Head of caudate nucleus (tissue), 42 donors: ENCODE measurements around the gene DCAF11.

Source experiments
- DNase-seq, 42 donors: peaks; one replicate each; pipeline versions ENCODE4 v3.0.0 to v3.0.0-alpha.2; 2020 to 2021; ENCODE audit warnings: mixed read lengths in 7 of 42
- intact Hi-C: fragments of 100-400 bp; cut with DNase I; formaldehyde crosslinking; loops from one replicate; pipeline ENCODE4 v1.15.0; 2022

DCAF11 gene

GRCh38 chr14:24147761-24148428 is 33.3 kb downstream of the DCAF11 start:
- intact Hi-C loops: no loop called here
- peak in 1 of 42 donors; percentile 32 for DNase-seq

GRCh38 chr14:24149302-24149969 is 34.9 kb downstream of the DCAF11 start:
- DNase-seq: no peak
- intact Hi-C loops: no loop called here

- no peak for DNase-seq
- intact Hi-C loops: no loop called here
These were observed 35.5 kb downstream of the DCAF11 start for GRCh38 chr14:24150061-24150460.

- intact Hi-C loops: no loop called here
- no peak for DNase-seq
These were observed 36.0 kb downstream of the DCAF11 start for GRCh38 chr14:24150567-24150966.

- intact Hi-C loops: no loop called here
- no peak for DNase-seq
These were observed 36.4 kb downstream of the DCAF11 start for GRCh38 chr14:24150993-24151392.

GRCh38 chr14:24151404-24152080 is 37.0 kb downstream of the DCAF11 start:
- intact Hi-C loops: no loop called here
- DNase-seq: no peak

- intact Hi-C loops: no loop called here
- DNase-seq: no peak
These were observed 40.5 kb downstream of the DCAF11 start for GRCh38 chr14:24155100-24155499.

GRCh38 chr14:24156840-24157239 is 42.3 kb downstream of the DCAF11 start:
- intact Hi-C loops: no loop called here
- DNase-seq: no peak

- intact Hi-C loops: no loop called here
These were observed 42.8 kb downstream of the DCAF11 start for GRCh38 chr14:24157331-24157730.

GRCh38 chr14:24159777-24160498 is 45.4 kb downstream of the DCAF11 start:
- intact Hi-C loops: no loop called here
- no peak for DNase-seq

More at GRCh38 chr14:24157331-24157730, 42.8 kb downstream of the DCAF11 start:
- DNase-seq: no peak

- intact Hi-C loops: no loop called here
- DNase-seq: no peak
These were observed 45.9 kb downstream of the DCAF11 start for GRCh38 chr14:24160499-24160849.

- intact Hi-C loops: no loop called here
- peak; percentile 89 to 100 (median 97) for DNase-seq
These were observed 46.5 kb downstream of the DCAF11 start, which contains the start of gene IRF9 for GRCh38 chr14:24160850-24161804. Gene IRF9, plus strand, starts transcription at chr14:24161265. Its CDS starts 880 bp downstream, at chr14:24162145.

GRCh38 chr14:24162093-24162492 is 47.5 kb downstream of the DCAF11 start:
- intact Hi-C loops: no loop called here
- DNase-seq: peak in 2 of 42 donors; percentile 26 to 55

- intact Hi-C loops: no loop called here
- no peak for DNase-seq
These were observed 50.0 kb downstream of the DCAF11 start for GRCh38 chr14:24164518-24164991.

GRCh38 chr14:24165785-24166184 is 51.2 kb downstream of the DCAF11 start:
- no peak for DNase-seq
- intact Hi-C loops: no loop called here

GRCh38 chr14:24167469-24168114 is 53.0 kb downstream of the DCAF11 start:
- no peak for DNase-seq
- intact Hi-C loops: no loop called here

- DNase-seq: peak; percentile 87 to 99 (median 96)
- intact Hi-C loops: no loop called here
These were observed 57.1 kb downstream of the DCAF11 start, which contains the start of gene REC8 for GRCh38 chr14:24171422-24172260. Gene REC8, plus strand, starts transcription at chr14:24172080. Its CDS starts 473 bp downstream, at chr14:24172553.
